Osteoblast (primary cell): ENCODE data around the gene PRRX1. TPM values are rescaled to one million over a fixed set of nuclear protein-coding genes. Genes with fewer than 3 reads are reported as not detected.

Experiments used
- DNase-seq: peaks from one replicate; pipeline ENCODE4 v3.0.0; 2011; ENCODE audit warnings: low spot score, mixed read lengths; ENCODE audit not compliant: insufficient read length; ENCODE audit errors: missing footprints
- H2AFZ ChIP-seq: 2 replicates; pipeline ENCODE4 v1.6.0; 2011; ENCODE audit warnings: mild to moderate bottlenecking, low read length
- H3K27ac ChIP-seq: 2 replicates; pipeline ENCODE4 v1.5.1; 2011; ENCODE audit warnings: mild to moderate bottlenecking, low read depth, low read length, moderate library complexity
- H3K27me3 ChIP-seq: 2 replicates; pipeline ENCODE4 v1.6.0; 2012; ENCODE audit warnings: mild to moderate bottlenecking, control low read depth, inconsistent platforms, low read length, moderate library complexity; ENCODE audit not compliant: insufficient read depth
- H3K36me3 ChIP-seq: 2 replicates; pipeline ENCODE4 v1.5.1; 2011; ENCODE audit warnings: mild to moderate bottlenecking, low read length, control low read depth, moderate library complexity; ENCODE audit not compliant: insufficient read depth
- H3K4me1 ChIP-seq: 2 replicates; pipeline ENCODE4 v1.5.1; 2011; ENCODE audit warnings: mild to moderate bottlenecking, low read length, control low read depth, moderate library complexity; ENCODE audit not compliant: insufficient read depth
- H3K4me2 ChIP-seq: 2 replicates; pipeline ENCODE4 v1.6.0; 2011; ENCODE audit warnings: mild to moderate bottlenecking, low read length; ENCODE audit not compliant: insufficient read depth
- H3K4me3 ChIP-seq: fragments of 200-600 bp; sonication (generic); 3 replicates; pipeline ENCODE4 v1.5.1; 2012; ENCODE audit warnings: mild to moderate bottlenecking, low read length, inconsistent platforms; ENCODE audit not compliant: insufficient read depth
- H3K79me2 ChIP-seq: 2 replicates; pipeline ENCODE4 v1.6.0; 2012; ENCODE audit warnings: mild to moderate bottlenecking, low read length, control low read depth, inconsistent platforms; ENCODE audit not compliant: insufficient read depth
- H3K9me3 ChIP-seq: 2 replicates; pipeline ENCODE4 v1.5.1; 2011; ENCODE audit warnings: low read depth, low read length, control low read depth
- H4K20me1 ChIP-seq: 2 replicates; pipeline ENCODE4 v1.6.0; 2012; ENCODE audit warnings: mild to moderate bottlenecking, low read length, control low read depth; ENCODE audit not compliant: insufficient read depth
- total RNA-seq: library from RNA; depleted of rRNA; stranded (reverse); fragments of >200 nt; gene quantifications from 2 replicates; pipeline ENCODE4 v1.2.3, GENCODE V29; 2012
- TF ChIP-seq, protein P1 (sequence below): IDR thresholded peaks from 2 replicates; pipeline ENCODE4 v1.5.1; 2011; ENCODE audit warnings: mild to moderate bottlenecking, low read depth, low read length, moderate library complexity; ENCODE audit errors: extremely low read depth

The PRRX1 gene
- total RNA-seq, 1 donor: 307 TPM

DNA sequence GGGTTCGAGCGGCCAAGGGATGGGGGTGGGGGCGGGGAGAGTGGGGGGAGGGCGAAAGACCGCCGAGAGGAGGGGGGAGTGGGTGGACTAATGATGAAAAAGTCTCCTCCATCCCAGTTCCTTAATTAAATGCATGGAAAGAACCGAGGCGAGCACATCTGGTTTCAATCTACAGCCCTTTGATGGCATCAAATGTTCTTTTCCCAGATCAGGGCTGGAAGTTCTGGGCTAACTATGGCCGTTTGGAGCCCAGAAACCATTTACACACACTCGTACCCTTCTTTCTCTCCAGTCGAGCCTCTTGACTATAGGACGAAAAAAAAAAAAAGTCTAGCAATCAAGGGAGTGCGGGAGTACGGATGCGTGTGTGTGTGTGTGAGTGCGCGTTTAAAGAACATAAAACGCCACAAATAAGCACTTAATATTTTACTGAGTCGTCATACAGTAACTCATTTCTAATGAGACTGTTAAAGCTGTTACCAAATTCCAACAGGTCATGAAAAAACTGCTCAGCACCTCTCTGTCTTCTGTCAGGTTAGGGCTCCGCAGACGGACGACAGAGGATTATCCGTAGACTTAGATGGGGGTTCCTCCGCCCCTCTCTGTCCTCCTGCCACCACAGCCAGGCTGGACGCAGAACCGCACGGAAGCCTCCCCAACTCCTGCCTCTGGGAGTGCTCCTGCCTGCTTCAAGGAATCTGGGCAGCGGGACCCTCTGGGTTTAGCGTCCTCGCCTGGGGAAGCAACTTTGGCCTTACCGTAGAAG, 2.1 kb upstream of the PRRX1 start:
- Histone ChIP-seq H3K4me1 (peaks cover 16% of the 10 kb centered on the region), H3K4me2 (peak overlapping the region; percentile 98), H3K4me3 (peak overlapping the region; percentile 100), H3K27me3 (no peaks in the 10 kb centered on the region), H3K79me2 (peaks cover 35% of the 10 kb centered on the region), H3K9me3 (no peaks in the 10 kb centered on the region), H3K36me3 (peaks cover 6% of the 10 kb centered on the region), H3K27ac (peak overlapping the region; percentile 88), H2AFZ (peak overlapping the region; percentile 91), H4K20me1 (no peaks in the 10 kb centered on the region)
- peak; percentile 89 for DNase-seq
- TF ChIP-seq, protein P1, sequence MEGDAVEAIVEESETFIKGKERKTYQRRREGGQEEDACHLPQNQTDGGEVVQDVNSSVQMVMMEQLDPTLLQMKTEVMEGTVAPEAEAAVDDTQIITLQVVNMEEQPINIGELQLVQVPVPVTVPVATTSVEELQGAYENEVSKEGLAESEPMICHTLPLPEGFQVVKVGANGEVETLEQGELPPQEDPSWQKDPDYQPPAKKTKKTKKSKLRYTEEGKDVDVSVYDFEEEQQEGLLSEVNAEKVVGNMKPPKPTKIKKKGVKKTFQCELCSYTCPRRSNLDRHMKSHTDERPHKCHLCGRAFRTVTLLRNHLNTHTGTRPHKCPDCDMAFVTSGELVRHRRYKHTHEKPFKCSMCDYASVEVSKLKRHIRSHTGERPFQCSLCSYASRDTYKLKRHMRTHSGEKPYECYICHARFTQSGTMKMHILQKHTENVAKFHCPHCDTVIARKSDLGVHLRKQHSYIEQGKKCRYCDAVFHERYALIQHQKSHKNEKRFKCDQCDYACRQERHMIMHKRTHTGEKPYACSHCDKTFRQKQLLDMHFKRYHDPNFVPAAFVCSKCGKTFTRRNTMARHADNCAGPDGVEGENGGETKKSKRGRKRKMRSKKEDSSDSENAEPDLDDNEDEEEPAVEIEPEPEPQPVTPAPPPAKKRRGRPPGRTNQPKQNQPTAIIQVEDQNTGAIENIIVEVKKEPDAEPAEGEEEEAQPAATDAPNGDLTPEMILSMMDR: peak; percentile 18

DNA sequence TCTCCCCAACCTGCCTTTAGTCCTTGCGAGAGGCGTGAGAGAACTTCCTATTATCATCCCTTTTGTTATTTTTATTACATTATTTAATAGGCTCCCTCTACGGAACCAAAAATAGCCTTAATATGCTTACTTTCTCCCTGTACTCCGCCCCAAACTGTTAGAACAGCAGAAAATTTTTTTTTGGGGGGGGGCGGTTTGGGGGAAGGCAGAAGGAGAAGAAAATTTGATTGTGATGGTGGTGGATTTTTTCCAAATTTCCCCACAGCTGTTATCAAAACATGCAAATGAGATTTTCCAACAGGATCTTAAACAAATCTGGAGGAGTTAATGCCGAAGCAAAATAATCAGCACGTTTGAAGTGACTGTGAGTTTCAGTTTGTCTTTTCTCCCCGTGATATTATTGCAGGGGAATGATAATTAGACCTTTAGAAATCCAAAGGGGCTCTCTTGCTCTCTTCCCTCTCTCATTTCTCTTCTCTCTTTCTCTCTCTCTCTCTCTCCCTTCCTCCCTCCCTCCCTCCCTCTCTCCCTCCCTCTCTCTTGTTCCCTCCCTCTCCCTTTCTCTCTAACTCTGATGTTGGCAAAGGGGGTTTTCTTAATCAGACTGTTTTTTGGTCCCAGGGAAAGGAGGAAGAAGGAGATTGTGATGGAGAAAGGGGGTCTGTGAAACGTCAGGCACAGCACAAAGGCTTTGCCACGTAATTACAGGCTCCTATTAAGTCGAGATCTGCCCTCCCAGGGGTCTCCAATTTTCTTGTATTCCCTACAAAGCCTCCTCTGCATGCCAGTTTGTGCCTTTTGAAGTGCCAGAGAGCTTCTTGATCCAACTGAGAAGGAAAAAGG, 1.1 kb upstream of the PRRX1 start:
- Histone ChIP-seq H3K9me3 (no peaks in the 10 kb centered on the region), H2AFZ (peak overlapping the region; percentile 91), H3K36me3 (peaks cover 14% of the 10 kb centered on the region), H3K79me2 (peaks cover 45% of the 10 kb centered on the region), H3K4me1 (peaks cover 23% of the 10 kb centered on the region), H3K4me3 (peak overlapping the region; percentile 100), H3K27me3 (no peaks in the 10 kb centered on the region), H4K20me1 (no peaks in the 10 kb centered on the region), H3K27ac (peak overlapping the region; percentile 88), H3K4me2 (peak overlapping the region; percentile 98)
- DNase-seq: no peak
- TF ChIP-seq, protein P1: no peak

DNA sequence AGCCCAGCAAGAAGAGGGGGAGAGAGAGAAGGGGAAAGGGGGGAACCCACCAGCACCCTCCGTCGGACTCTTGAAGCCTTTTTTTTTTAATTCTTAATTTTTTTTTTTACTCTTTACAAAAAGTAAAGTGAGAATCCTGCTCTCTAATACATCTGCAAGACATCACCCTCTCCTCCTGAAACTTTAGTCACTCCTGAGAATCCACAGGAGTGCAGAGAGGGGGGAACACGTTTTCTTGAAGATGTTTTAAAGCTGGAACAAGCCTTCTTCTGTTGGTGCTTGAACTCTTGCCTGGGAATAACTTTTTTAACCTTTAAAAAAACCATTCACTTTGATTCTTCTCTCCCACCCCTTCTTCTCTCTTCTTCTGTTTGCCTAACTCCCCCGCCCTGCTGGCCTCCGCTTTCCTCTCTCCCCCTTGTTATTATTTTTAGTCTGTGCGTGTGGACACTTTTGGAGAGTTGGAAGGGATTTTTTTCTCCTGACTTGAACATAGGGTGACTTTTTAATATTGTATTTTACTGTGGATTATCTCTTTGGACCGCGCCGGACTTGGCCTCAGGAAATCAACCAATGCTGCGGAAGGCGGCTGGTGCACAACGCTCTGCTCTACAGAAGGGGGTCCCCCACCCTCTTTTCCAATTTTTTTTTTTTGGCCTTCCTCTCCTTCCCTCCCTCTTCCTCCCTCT, 383 bp upstream of the PRRX1 start:
- H3K4me1 ChIP-seq: peaks cover 23% of the 10 kb centered on the region
- H2AFZ ChIP-seq: peak overlapping the region; percentile 73
- H3K27ac ChIP-seq: peak overlapping the region; percentile 88
- peak; percentile 90 for DNase-seq
- peaks cover 52% of the 10 kb centered on the region for H3K79me2 ChIP-seq
- H4K20me1 ChIP-seq: no peaks in the 10 kb centered on the region
- peaks cover 19% of the 10 kb centered on the region for H3K36me3 ChIP-seq
- H3K27me3 ChIP-seq: no peaks in the 10 kb centered on the region
- no peaks in the 10 kb centered on the region for H3K9me3 ChIP-seq
- peak overlapping the region; percentile 98 for H3K4me2 ChIP-seq
- TF ChIP-seq, protein P1: peak; percentile 16
- peak overlapping the region; percentile 100 for H3K4me3 ChIP-seq
